GM12873 (cell line): ENCODE data around the gene STAU1.

ENCODE experiments used
- CTCF ChIP-seq: IDR thresholded peaks from 2 replicates; pipeline ENCODE4 v1.5.1; 2012; ENCODE audit warnings: low read depth, mild to moderate bottlenecking, moderate library complexity, low read length, control low read depth; ENCODE audit not compliant: insufficient read depth; ENCODE audit errors: missing control alignments

STAU1 gene

GRCh38 chr20:49187851-49188641 lies at the start of gene STAU1:
STAU1 (minus strand) TSS chr20:49188334; CDS start chr20:49166201, 22,133 bp downstream.
- TF ChIP-seq CTCF: no peak

GRCh38 chr20:49237531-49237930 lies 49.4 kb upstream of the STAU1 start:
- TF ChIP-seq CTCF: no peak

GRCh38 chr20:49236301-49236700 lies 48.2 kb upstream of the STAU1 start:
- no peak for TF ChIP-seq CTCF

- TF ChIP-seq CTCF: no peak
Measured at GRCh38 chr20:49234831-49235230, 46.7 kb upstream of the STAU1 start.

GRCh38 chr20:49233226-49233625 lies 45.1 kb upstream of the STAU1 start:
- TF ChIP-seq CTCF: no peak

- TF ChIP-seq CTCF: no peak
Measured at GRCh38 chr20:49231471-49231870, 43.3 kb upstream of the STAU1 start.

- TF ChIP-seq CTCF: no peak
Measured at GRCh38 chr20:49230561-49231133, 42.5 kb upstream of the STAU1 start.
